GM19099 (cell line): Measurements from ENCODE around the gene CLCC1.
A peak's percentile ranks its signal among the peaks of the same experiment; 100 is the strongest.

Experiments
- POLR2A ChIP-seq: IDR thresholded peaks from 3 replicates; pipeline ENCODE4 v1.6.1; 2011; ENCODE audit warnings: low read depth; ENCODE audit not compliant: insufficient read length; ENCODE audit errors: extremely low read depth

CLCC1 gene

DNA sequence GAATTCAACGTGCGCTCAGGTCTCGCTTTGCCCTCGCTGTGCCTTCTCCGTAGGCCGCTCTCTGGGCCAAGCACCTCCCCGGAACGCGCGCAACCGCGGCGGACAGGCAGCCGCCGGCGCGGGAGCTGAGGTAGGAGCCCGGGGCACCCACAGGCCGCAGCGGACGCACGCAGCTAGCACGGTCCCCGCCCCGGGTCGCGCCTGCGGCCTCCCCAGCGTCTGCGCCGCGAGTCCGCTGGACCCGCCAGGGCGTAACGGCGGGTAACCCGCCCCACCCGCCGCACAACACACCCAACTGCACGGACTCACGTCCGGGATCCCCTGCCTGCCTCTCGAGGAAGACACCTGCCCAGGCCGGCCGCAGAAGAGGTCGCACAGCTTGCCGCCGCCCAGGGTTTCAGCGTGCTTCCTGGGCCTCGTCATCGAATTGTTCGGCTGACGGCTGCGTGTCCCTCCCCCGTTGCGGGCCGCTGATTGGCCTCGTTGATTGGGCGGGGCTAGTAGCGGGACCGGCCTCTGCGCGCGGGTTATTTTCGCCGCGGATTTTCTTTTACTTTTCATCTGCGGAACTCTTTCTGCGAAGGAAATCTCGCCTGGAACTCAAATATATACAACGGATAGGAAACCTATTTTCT is at the start of gene CLCC1:
Gene CLCC1, minus strand, starts transcription at position 433 of the 635 bp plus-strand sequence. CDS start 13,047 bp downstream, outside the sequence.
- TF ChIP-seq POLR2A = peak; percentile 91

DNA sequence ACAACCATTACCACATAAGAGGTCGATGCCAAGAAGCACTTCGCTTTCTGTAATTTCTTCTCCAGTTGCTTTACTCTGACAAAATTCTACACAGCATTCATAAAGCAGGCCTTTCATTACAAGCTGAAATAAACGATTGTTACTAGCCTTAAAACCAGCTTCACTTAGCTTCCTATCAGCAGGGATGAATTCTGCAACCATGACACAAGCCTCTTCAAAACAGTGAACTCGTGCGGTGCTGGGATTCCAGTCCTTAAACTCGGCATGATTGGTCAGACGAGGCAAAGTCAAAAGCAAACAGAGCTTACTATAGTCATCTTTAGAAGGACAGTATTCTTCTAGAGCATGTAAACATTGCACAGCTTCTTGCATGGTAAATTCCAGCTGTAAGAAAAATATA is 48.1 kb upstream of the CLCC1 start:
- no peak for TF ChIP-seq POLR2A

- TF ChIP-seq POLR2A = no peak
Measured at GRCh38 chr1:108983114-108983513, 19.8 kb upstream of the CLCC1 start.

GRCh38 chr1:108976658-108977057 is 13.4 kb upstream of the CLCC1 start:
- no peak for TF ChIP-seq POLR2A

DNA sequence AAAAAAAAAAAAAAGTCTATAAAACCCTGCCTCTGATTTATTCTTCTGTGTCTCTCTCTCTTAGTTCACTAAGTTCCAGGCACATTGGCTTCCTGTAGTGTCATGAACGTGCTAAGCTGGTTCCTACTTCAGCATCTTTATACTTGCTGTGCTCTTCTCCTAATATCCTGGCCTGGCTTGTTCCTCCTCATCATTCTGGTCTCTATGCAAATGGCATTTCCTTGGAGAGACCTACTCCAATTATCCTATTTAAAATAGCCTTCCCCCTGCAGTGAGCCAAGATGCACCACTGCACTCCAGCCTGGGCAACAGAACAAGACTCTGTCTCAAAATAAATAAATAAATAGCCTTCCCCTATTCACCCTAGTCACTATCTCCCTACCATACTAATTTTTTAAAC is 9.7 kb upstream of the CLCC1 start:
- TF ChIP-seq POLR2A = no peak

- no peak for TF ChIP-seq POLR2A
Measured at GRCh38 chr1:108969346-108969745, 6.1 kb upstream of the CLCC1 start.

GRCh38 chr1:108962681-108963051 is 618 bp downstream of the CLCC1 start:
- no peak for TF ChIP-seq POLR2A

DNA sequence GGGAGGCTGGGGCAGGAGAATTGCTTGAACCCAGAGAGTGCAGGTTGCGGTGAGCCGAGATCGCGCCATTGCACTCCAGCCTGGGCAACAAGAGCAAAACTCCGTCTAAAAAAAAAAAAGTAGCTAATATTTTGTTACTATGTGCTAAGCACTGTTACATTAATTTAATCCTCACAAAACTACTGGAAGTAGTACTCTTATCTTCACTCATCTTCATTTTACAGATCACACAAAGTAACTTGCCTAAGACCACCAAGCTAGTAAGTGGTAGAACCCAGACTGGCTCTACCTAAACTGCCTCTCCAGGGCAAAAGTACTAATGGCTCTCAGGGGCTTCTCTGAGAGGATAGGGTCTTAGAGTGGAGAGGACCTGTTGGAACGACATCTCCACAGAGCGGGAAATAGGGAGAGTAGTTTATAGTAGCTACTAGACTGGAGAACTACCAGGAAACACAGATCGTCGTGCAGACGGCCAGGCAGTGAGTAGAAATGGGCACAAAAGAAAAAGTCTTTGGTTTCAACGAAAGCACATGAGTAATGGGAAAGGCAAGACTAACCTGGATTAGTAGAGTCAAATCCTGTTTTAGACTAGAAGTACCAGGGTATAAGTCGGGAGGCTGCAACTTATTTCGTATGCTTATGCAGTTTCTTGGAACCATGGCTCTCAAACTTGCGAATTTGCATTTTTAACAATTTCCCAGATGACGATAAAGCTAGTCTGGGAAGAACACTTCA is 1.4 kb downstream of the CLCC1 start:
- TF ChIP-seq POLR2A = no peak

- TF ChIP-seq POLR2A = no peak
Measured at GRCh38 chr1:108961198-108961597, 2.1 kb downstream of the CLCC1 start.

GRCh38 chr1:108960719-108961118 is 2.6 kb downstream of the CLCC1 start:
- TF ChIP-seq POLR2A = no peak

- no peak for TF ChIP-seq POLR2A
Measured at GRCh38 chr1:108957888-108958287, 5.4 kb downstream of the CLCC1 start.

GRCh38 chr1:108955881-108956280 is 7.4 kb downstream of the CLCC1 start:
- no peak for TF ChIP-seq POLR2A

DNA sequence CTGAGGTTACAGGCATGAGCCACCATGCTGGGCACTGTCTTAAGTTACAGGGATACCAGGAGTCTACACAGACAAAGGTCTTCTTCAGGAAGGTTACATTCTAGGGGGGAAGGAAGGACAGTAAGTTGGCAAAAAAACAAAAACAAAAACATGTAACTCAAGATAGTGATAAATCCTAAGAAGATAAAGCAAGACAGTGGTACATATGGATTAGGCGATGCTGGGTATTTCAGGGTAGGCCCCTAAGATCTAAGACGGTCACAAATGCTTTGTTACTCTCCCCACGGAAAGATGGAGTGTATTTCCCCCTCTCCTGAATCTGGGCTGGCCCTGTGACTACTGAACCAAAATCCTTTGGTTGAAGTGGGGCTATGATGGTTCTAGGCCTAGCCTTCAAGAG is 8.2 kb downstream of the CLCC1 start:
- TF ChIP-seq POLR2A = no peak

DNA sequence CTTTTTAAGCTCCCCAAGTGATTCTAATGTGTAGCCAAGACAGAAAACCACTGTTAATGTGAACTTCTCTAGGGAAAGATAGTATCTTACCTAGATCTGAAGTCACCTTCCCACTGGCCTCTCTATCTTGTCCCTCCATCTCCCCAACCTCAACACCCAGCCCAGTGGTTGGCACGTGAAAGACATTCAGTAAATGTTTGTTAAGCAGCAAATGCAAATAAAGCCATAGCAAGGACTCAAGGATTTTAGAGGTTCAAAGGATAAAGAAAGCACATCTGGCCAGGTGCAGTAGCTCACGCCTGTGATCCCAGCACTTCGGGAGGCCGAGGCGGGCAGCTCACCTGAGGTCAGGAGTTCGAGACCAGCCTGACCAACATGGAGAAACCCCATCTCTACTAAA is 9.8 kb downstream of the CLCC1 start:
- no peak for TF ChIP-seq POLR2A

- TF ChIP-seq POLR2A = no peak
Measured at GRCh38 chr1:108951242-108951641, 12.0 kb downstream of the CLCC1 start.

- no peak for TF ChIP-seq POLR2A
Measured at GRCh38 chr1:108949044-108949443, 14.2 kb downstream of the CLCC1 start.
